ENCODE results near the gene BRF1.
"Not testable (repeated sequence)": the region's sequence is repeated elsewhere in the genome, so short reads cannot be mapped to it uniquely, and the experiment has no call there.

Gene BRF1, protein sequence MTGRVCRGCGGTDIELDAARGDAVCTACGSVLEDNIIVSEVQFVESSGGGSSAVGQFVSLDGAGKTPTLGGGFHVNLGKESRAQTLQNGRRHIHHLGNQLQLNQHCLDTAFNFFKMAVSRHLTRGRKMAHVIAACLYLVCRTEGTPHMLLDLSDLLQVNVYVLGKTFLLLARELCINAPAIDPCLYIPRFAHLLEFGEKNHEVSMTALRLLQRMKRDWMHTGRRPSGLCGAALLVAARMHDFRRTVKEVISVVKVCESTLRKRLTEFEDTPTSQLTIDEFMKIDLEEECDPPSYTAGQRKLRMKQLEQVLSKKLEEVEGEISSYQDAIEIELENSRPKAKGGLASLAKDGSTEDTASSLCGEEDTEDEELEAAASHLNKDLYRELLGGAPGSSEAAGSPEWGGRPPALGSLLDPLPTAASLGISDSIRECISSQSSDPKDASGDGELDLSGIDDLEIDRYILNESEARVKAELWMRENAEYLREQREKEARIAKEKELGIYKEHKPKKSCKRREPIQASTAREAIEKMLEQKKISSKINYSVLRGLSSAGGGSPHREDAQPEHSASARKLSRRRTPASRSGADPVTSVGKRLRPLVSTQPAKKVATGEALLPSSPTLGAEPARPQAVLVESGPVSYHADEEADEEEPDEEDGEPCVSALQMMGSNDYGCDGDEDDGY

DNA sequence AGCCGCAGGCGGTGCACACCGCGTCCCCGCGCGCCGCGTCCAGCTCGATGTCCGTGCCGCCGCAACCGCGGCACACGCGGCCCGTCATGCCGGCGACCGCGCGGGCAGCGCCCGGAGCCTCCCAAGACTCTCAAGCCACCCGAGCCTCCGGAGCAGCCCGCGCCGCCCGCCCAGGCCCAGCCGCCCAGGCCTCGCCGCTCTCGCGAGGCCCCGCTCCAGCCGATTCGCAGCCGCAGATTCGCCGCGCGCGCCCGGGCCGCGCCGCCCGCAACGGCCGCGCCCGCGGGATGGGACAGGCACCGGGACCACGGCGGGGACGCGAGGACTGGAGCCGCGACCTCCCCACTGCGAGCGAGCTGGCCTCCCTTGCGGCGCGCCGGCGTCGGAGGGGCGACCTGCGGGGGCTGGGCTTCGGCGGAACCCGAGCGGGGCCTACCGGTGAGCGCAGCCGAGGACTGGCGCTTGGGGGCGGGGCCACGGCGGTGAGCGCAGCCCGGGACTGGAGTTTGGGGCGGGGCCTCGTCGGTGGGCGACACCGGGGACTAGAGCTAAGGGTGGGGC, at the start of gene BRF1:
Gene BRF1, minus strand, starts transcription at position 460 of the 561 bp plus-strand sequence. Its CDS starts 372 bp downstream, at position 88.
- peak; percentile 98 for DNase-seq

DNA sequence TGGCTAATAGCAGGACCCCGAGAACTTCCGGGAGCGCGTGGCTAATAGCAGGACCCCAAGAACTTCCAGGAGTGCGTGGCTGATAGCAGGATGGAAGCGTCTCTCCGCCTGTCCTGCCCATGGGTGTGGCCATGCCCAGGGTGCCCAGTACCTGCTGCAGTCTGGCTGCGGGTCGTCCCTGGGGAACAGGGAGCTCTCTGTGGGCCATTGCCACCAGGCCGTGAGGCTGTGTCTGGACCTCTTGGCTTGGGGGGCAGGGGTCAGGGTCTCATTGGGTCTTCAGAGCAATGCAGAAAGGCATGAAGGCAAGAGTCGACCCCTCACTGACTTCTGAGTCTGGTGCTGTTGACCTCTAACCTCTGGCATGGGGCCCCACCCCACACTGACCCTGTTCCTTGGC, 49.2 kb upstream of the BRF1 start:
- DNase-seq, result no peak

DNA sequence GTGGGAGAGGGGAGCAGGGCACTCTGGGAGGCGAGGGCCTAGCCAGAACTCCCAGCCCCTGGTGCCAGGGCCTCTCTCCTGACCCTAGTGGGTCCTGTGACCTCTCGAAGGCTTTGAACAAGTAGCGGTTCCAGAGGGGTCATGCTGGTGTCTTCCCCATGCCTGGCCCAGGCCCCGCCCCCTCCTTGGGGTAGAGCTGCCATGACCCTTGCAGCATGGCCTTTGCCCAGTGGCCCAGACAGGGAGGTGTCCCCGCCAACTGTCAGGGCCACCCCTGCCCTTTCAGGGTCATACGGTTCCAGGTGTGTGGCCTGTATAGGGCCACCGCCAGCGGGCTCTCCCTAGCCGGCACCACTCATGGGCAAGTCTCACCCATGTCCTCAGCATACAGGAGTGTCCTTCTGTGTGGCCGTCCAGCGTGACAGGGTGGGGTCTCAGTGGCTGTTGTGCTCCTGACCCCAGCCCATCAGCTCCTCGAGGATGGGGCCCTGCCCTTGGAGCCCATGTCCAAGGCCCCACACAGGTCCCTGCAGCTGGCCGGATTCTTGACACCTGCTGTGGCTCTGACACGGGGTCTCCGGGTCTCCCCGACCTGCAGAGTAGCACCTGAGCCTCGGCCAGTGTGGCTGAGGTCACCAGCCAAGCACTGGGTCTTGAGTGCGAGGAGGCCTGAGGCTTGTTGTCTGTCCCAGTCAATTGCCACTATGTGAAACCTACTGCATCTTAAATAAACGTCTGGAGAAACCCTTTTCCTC, 48.3 kb upstream of the BRF1 start:
- DNase-seq, result no peak

DNA sequence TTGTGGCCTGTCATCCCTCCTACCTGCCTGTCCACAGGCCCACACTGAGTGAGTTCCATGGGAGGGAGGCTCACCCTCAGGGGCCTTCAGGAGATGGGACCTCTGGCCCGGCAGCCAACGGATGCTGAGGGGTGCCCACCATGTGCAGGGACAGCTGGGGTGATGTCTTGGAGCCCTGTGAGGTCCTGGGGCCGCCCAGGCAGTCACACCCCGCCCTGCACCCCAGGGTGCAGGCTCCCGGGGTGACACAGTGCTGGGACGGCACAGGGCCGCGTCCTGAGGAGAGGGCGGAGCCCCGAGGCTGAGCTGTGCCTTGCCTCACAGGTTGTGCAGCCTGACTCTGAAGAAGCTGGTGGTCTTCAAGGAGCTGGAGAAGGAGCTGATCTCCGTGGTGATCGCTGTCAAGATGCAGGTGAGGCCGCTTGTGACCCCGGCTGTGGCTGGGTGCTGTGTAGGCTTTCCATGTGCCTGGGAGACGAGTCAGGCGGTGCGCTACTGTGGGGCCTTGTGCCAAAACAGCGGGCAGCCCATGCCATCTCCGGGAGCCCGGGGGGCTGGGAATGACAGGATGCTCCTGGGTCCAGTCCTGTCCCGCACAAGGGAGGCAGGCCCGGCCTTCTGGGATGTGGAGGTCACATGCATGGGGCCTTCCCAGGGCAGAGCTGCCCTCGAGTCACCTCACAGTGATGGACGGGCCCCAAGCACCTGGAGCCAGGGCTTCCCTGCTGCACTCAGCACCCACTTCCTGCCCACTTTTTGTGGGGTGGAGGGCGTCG, 47.6 kb upstream of the BRF1 start:
- DNase-seq, result no peak

DNA sequence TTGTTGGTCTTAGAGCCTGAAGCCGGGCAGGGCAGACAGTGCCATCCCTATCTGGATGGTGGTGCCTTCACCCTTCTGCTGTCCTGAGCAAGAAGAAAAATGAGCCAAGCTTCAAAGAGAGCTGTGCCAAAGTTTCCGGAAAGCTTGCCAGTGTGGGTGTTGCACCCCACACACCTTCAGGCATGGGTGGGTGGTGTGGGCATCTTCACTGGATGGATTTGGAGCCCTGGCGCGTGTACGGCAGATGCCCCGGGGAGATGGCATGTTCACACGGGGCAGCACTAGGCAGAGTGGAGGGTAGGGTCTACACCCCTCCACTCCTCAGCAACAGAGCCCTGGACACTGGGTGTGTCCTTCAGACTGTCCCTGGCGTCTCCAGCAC, 46.8 kb upstream of the BRF1 start:
- DNase-seq, result no peak

DNA sequence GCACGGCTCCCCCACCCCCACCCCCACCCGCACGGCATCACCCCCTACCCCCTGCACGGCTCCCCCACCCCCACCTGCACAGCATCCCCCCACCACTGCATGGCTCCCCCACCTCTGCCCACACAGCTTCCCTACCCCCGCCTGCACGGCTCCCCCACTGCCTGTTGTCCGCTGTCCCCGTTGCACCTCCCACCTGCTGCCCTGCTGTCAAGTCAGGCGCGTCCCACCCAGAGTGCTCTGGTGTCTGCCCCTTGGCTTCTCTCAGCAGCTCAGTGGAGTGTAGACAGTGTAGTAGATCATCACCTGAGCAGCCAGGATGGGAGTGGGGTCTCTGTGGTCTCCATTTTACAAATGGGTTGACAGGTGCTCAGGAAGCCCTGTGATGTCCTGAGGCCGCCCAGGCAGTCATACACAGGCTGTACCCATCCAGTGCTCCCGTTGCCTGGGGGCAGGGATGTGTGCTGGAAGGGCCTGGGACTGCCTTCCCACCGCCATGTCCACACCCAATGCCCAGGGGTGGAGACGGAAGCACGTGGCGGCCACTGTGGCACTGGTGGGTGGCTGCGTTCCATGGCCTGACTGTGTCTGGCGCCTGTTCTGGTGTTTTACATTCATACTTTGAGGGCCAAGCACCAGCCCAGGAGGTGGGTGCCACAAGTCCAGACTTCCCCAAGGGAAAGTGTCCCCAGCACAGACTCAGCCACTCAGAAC, 46.2 kb upstream of the BRF1 start:
- DNase-seq, result no peak

DNA sequence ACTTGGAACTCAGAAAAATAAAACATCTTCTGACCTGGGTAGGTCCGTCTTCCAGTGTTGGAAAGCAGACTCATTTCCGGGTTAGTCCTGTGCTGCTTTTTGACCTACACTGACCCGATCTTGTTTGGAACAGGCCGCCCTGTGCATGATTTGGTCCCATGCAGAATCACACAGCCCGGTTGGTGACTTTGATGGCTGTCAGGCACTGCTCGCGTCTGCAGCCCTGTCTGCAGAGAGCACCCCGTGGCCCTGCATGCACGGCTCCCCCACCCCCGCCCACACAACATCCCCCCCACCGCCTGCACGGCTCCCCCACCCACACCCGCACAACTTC, 45.4 kb upstream of the BRF1 start:
- no peak for DNase-seq

DNA sequence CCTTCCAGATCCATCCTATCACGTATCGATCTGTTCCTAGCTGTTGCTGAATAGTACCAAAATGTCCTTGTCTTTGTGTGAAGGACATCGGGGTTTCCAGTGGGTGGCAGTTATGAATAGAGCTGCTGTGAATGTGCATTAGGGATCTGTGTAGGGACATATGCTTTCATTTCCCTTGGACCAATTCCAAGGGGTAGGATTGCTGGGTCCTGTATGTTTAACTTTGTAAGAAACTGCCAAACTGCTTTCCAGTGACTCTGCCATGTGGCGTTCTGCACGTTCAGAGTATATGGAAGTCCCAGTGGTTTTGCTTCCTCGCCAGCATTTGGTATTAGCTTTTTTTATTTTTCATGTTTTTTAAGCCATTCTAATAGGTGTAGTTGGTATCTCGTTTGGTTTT, 42.4 kb upstream of the BRF1 start:
- no peak for DNase-seq

DNA sequence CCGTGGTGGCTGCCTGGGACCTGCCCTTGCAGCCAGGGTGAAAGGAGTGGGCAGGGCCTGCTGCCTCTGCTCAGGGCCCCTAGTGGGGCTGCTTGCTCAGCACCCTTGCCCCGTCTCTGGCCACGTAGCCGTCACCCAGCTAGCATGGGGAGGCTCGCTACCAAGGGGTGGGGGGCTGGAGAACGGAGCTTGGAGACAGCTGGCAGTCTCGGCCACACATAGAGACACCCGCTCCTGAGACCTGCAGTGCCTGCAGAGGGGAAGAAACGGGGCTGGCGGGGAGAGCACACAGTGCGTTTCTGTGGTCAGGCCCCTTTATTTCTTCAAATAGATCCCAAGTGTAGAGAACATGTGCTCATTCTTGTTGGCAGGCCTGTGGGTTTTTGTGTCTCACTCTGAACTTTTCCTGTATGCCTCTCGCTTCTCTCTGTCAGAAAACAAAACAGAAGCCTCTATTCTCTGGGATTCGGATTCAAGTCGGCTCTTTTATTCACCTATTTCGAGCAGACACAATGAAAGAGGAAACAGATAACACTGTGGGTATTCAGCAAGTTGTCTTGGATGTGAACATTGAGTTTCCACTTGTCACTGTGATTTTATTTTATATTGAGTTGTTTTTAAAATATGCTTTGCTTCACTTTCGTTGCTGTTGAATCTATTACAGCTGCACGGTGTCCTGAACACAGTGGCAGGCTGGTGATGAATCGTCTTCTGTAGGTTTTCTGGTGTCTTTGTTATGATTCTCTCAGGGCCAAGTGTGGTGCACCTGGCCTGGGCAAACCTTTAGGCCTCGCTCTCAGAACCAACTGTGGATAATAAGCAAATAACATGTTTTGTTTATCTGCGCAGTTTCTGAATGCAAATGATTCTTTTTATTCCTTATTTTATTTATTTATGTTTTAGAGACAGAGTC, 40.3 kb upstream of the BRF1 start:
- no peak for DNase-seq

DNA sequence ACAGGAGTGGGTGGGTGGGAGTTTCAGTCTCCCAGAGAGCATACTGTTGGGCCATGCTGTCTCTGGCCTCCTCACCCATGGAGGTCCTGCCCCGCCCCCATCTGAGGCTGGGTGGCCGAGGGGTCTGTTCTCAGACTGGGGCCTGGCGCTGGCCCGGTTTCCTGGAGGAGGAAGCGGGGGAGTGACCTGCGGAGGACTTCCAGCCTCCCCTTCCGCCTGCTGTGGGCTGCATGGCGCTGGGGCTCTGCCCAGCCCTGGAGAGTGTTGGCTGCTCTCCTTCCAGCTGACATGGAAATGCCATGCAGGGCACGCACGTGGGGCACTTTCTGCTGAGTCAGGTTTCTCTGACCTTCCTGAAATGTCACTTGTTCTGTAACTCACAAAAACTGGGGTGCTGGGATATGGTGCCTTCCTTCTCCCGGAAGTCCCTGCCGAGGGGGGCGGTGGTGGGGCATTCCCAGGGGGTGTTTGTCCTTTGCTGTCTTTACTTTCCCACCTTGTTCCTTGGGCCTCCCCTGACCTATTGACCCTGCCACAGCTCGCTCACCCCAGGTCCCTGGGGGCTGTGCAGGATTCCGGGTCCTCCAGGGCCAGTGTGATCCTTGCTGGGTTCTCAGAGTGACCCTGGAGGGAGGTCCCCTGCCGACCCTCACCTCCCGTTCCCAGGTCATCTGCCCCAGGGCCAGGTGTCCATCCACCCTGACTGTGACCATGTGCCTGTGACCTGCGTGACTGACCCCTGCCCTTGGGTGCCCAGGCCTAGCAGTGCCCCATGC, 37.4 kb upstream of the BRF1 start:
- no peak for DNase-seq

DNA sequence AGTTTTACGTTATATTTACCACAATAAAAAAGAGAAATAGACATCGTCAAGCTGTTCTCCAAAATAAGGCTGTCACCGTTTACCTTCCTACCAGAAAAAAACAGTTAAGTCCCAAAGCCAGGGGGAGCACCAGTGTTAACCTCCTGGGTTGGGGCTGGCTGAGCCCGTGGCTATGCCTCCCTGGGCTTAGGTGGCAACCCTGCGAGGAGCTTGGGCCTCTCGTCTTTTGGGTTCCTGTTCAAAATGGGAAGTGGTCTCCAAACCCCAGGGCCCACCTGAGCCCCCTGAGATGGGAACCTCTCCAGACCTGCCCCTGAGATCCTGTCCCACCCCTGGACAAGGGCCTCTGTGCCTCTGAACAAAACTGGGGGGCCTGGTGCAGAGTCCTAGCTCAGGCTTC, 36.6 kb upstream of the BRF1 start:
- no peak for DNase-seq

DNA sequence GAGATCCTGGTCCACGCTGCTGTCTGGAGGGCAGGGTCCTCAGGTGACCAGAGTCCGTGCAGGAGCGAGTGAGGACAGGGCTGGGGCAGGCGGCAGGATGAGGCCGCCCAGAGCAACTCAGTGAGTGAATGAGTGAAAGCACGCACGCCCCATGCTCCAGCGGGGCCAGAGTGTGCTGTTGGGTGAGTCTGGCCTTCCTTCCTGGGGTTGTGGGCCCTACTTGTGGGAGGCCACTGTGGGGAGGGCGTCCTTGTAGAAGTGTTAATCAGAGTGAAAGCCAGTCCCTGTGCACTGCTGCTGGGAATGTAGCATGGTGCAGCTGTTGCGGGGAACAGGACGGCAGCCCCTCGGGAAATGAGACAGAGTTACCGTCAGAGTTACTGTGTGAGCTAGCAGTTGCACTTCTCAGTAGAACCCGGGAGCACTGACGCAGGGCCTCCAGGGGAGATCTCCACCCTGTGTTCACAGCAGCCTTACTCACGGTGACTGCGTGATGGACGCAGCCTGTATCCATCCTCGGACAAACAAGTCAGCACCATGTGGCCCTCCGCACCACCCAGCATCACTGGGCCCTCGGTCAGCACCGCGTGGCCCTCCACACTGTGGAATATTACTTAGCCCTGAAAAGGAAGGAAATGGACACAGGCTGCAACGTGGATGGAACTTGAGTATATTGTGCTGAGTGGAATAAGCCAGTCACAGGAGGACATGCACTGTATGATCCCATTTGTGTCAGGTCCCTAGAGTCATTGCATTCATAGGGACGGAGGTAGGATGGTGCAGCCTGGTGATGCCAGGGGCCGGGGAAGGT, 35.9 kb upstream of the BRF1 start:
- DNase-seq, result no peak

DNA sequence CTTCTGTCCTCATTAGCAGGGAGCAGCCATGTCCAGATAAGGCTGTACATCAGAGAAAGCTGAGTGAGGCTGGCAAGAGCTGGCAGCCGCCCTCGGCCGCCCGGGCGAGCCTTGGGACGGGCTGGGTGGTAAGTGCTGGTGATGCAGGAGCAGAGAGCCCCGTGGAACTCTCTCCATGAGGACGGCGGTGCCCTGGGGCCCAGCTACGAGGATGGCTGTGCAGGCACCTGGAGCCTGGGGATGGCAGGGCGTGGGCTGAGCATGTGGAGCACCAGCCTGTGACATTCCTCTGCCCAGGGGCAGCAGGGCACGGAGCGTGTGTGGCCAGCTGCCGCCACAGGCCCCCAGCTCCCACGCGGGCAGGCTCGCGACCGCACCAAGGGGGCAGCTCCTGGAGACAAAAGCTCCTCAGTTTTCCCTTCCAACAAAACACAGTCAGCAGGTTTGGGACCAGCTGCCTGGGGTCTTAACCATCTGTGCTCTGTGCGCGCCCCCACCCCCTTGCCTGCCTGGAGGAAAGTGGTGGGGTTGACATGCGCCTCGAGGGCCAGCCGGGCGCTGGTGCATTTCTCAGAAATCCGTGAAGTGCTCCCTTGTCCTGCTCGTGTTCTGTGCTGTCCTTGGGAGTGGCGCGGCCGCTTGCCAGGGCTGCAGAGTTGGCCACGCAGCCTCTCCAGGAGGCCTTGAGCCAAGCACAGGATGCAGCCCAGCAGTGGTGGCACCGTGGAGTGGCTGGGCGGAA, 35.1 kb upstream of the BRF1 start:
- DNase-seq, result no peak

DNA sequence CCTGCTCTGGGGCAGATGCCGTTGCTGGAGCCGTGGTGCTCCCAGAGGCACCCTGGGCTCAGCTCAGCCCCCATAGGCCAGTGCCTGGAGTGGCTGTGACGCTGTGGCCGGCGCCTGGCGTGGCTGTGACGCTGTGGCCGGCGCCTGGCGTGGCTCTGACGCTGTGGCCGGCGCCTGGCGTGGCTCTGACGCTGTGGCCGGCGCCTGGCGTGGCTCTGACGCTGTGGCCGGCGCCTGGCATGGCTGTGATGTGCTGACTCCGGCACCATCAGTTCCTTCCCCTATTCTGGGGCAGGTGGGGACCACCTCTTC, 34.4 kb upstream of the BRF1 start:
- not testable (repeated sequence) for DNase-seq

DNA sequence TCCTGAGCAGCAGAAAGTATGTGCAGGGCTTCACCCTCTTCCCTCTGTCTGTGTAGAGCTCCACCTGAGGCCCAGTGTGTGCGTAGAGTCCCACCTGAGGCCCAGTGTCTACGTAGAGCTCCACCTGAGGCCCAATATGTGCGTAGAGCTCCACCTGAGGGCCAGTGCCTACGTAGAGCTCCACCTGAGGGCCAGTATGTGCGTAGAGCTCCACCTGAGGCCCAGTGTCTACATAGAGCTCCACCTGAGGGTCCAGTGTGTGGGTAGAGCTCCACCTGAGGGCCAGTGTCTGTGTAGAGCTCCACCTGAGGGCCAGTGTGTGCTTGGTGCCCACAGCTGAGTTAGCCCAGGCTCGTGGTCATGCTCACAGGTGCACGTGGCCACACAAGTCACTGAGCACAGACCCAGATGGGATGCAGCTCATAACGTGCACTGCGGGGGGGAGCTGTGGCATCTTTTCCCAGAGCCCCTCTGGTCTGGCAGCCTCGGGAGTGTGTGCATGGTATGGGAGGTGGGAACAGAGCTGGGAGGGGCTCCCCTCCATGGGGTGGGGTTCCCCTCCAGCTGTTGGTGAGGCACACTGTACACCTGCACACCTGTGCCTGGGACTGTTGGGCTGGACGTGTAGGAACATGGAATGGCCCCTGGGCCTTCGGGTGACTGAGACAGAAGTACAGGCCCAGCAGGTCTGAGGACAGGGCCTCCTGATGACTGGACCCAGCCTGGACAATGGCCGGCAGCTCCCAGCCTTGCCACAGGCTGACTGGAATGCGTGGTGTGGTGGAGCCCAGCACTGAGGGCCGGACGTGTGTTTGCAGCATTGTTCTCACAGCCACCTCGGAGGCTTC, 33.8 kb upstream of the BRF1 start:
- DNase-seq, result no peak

DNA sequence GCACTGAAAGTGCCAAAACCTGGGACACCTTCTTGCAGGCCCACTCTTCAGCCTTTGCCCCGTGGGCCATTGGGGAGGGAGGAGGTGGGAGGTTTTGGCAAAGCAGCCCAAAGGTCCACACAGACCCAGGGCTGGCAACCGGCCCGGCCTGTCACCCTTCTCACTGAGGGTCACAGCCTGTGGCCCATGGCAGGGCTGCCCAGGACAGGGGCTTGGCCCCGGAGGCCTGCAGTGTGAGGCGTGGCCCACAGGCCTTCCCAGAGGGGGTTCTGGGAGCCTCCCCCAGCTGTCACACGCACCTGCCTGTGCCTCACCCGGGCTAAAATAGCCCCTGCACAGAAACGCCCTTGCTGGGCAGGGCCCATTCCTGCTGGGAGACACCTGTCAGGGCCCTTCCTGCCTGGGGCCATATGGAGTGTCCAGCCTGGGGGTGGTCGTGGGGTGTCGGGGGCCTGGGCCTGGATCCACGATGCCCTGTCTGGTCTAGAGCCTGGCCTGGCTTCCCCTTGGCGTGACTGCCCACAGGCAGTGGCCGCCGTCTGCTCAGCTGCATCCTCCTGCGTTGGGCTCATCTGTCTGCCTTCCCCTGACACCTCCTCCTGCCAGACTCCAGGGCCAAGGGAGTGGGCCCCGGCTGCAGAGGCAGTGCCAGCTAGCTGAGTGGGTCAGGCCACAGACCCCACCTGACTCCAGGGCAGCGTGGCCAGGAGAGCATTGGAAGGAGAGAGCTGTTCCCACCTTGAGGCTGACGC, 33.0 kb upstream of the BRF1 start:
- no peak for DNase-seq

DNA sequence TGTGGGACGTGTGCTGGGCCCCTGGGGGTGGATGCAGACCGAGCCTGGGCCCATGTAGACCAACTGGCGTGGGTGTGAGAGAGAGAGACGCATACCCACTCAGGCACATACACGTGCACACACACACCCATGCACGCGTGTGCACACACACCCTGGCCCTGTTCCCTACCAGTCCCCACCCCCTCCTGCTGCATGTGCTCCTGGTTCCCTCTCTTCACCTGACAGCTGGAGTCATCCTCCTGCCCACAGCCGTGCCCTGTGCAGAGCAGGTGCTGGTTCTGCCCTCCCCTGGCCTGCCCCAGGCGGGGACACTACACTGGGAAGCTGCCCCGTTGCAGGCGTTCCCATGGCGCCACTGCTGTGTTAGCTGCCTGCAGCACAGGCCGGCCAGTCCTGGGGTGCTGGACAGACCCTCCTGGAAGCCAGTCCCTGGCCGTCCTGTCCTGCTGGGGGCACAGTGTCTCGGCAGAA, 32.3 kb upstream of the BRF1 start:
- no peak for DNase-seq
